IMR-90 (cell line): ENCODE data around the gene CDK14. TPM values are rescaled to one million over a fixed set of nuclear protein-coding genes. Genes with fewer than 3 reads are reported as not detected.

ENCODE experiments used
- ATAC-seq: fragments of 200-7000 bp; cut with Tn5 transposase; 2 replicates; pipeline ENCODE4 v1.9.1; 2020; ENCODE audit warnings: low read depth, mild to moderate bottlenecking, moderate library complexity
- BruUV-seq: library from RNA; stranded (reverse); fragments of 400-500 nt; replicated peaks from 2 replicates; lab custom pipeline; 2021; lab: Mats Ljungman, UMichigan
- CTCF ChIA-PET: fragments of 300-600 bp; formaldehyde crosslinking; extraction: SDS; loops from one replicate; lab custom pipeline; 2021; ENCODE audit warnings: antibody characterized with exemption; lab: Yijun Ruan, JAX
- POLR2A ChIA-PET: fragments of 300-600 bp; sonication (Branson Sonifier 250); formaldehyde crosslinking; loops from one replicate; lab custom pipeline; 2022; ENCODE audit warnings: antibody characterized with exemption; ENCODE audit not compliant: unreplicated experiment; lab: Charles Lee
- DNase-seq: peaks from one replicate; pipeline ENCODE4 v3.0.0; 2013
- H2AFZ ChIP-seq: replicated peaks from 2 replicates; pipeline ENCODE3; 2013; ENCODE audit warnings: low read length, mild to moderate bottlenecking; ENCODE audit not compliant: poor library complexity
- H2AK5ac ChIP-seq: 2 replicates; pipeline ENCODE4 v1.6.1; 2013; ENCODE audit warnings: low read depth, low read length, inconsistent platforms
- H2AK9ac ChIP-seq: replicated peaks from 2 replicates; pipeline ENCODE3; 2013; ENCODE audit warnings: mild to moderate bottlenecking, low read depth, low read length, moderate library complexity; ENCODE audit not compliant: poor library complexity
- H2BK120ac ChIP-seq: 2 replicates; pipeline ENCODE4 v1.6.1; 2013; ENCODE audit warnings: low read depth, low read length, inconsistent platforms
- H2BK15ac ChIP-seq: 3 replicates; pipeline ENCODE4 v1.6.1; 2013; ENCODE audit warnings: low read depth, low read length, inconsistent platforms
- H2BK20ac ChIP-seq: 2 replicates; pipeline ENCODE4 v1.6.1; 2013; ENCODE audit warnings: low read depth, mild to moderate bottlenecking, inconsistent platforms, low read length, moderate library complexity
- H2BK5ac ChIP-seq: 2 replicates; pipeline ENCODE4 v1.6.1; 2013; ENCODE audit warnings: mild to moderate bottlenecking, low read depth, low read length, inconsistent platforms; ENCODE audit not compliant: poor library complexity, severe bottlenecking
- H3K14ac ChIP-seq: replicated peaks from 2 replicates; pipeline ENCODE4 v1.6.1; 2013; ENCODE audit warnings: low read depth, low read length, inconsistent platforms
- H3K18ac ChIP-seq: 2 replicates; pipeline ENCODE4 v1.6.1; 2013; ENCODE audit warnings: low read depth, low read length, control low read depth
- H3K23ac ChIP-seq: 2 replicates; pipeline ENCODE4 v1.6.1; 2013; ENCODE audit warnings: low read depth, low read length, inconsistent platforms
- H3K27ac ChIP-seq: 2 replicates; pipeline ENCODE4 v1.5.1; 2013; ENCODE audit warnings: mild to moderate bottlenecking, control low read depth, low read length; ENCODE audit not compliant: insufficient read depth
- H3K27me3 ChIP-seq: 2 replicates; pipeline ENCODE4 v1.6.1; 2013; ENCODE audit warnings: low read length; ENCODE audit not compliant: control insufficient read depth, insufficient read depth
- H3K36me3 ChIP-seq: 2 replicates; pipeline ENCODE4 v1.6.1; 2013; ENCODE audit warnings: low read length, mixed read lengths; ENCODE audit not compliant: control insufficient read depth, insufficient read depth
- H3K4ac ChIP-seq: 2 replicates; pipeline ENCODE4 v1.6.1; 2013; ENCODE audit warnings: low read depth, low read length, inconsistent platforms
- H3K4me1 ChIP-seq: 2 replicates; pipeline ENCODE4 v1.6.1; 2013; ENCODE audit warnings: low read length, mixed read lengths; ENCODE audit not compliant: control insufficient read depth, insufficient read depth
- H3K4me2 ChIP-seq: 2 replicates; pipeline ENCODE4 v1.6.1; 2013; ENCODE audit warnings: low read depth, mild to moderate bottlenecking, control low read depth, low read length, moderate library complexity
- H3K4me3 ChIP-seq: 2 replicates; pipeline ENCODE4 v1.5.1; 2013; ENCODE audit warnings: low read depth, mild to moderate bottlenecking, control low read depth, low read length, moderate library complexity; ENCODE audit not compliant: insufficient read depth
- H3K56ac ChIP-seq: 2 replicates; pipeline ENCODE4 v1.6.1; 2013; ENCODE audit warnings: low read length, inconsistent platforms; ENCODE audit not compliant: insufficient read depth; ENCODE audit errors: extremely low read depth
- H3K79me1 ChIP-seq, 2 experiments: 2 replicates each; pipeline ENCODE4 v1.6.1; 2013; ENCODE audit warnings: low read length in 2 of 2, inconsistent platforms in 1 of 2, low read depth in 1 of 2
- H3K9ac ChIP-seq: 2 replicates; pipeline ENCODE4 v1.6.1; 2013; ENCODE audit warnings: low read depth, low read length, control low read depth
- H3K9me1 ChIP-seq: 2 replicates; pipeline ENCODE4 v1.6.1; 2013; ENCODE audit warnings: low read length, inconsistent platforms; ENCODE audit not compliant: insufficient read depth
- H3K9me3 ChIP-seq: 2 replicates; pipeline ENCODE4 v1.6.1; 2013; ENCODE audit warnings: low read length; ENCODE audit not compliant: control insufficient read depth, insufficient read depth
- H4K20me1 ChIP-seq: 2 replicates; pipeline ENCODE4 v1.6.1; 2013; ENCODE audit warnings: low read length, inconsistent platforms; ENCODE audit not compliant: insufficient read depth
- H4K5ac ChIP-seq: 2 replicates; pipeline ENCODE4 v1.6.1; 2013; ENCODE audit warnings: mild to moderate bottlenecking, low read depth, low read length, control low read depth
- H4K8ac ChIP-seq, 2 experiments: 2 replicates each; pipeline ENCODE4 v1.6.1; 2013; ENCODE audit warnings: low read depth in 2 of 2, low read length in 2 of 2, control low read depth in 1 of 2, inconsistent platforms in 1 of 2
- H4K91ac ChIP-seq: 2 replicates; pipeline ENCODE4 v1.6.1; 2013; ENCODE audit warnings: low read depth, low read length, inconsistent platforms; ENCODE audit not compliant: insufficient read depth
- BHLHE40 ChIP-seq: fragments of 150-350 bp; IDR thresholded peaks from 2 replicates; pipeline ENCODE4 v1.6.1; 2016; ENCODE audit warnings: mild to moderate bottlenecking, low read depth, low read length
- CEBPB ChIP-seq: IDR thresholded peaks from 2 replicates; pipeline ENCODE4 v1.6.1; 2012; ENCODE audit warnings: low read depth, low read length, improper control_type of control experiment
- CHD1 ChIP-seq: IDR thresholded peaks from 2 replicates; pipeline ENCODE4 v1.6.1; 2012; ENCODE audit warnings: low read depth, low read length, improper control_type of control experiment
- FOS ChIP-seq: fragments of 150-350 bp; IDR thresholded peaks from 2 replicates; pipeline ENCODE4 v1.6.1; 2016; ENCODE audit warnings: low read depth, low read length
- MXI1 ChIP-seq: IDR thresholded peaks from 2 replicates; pipeline ENCODE4 v1.6.1; 2012; ENCODE audit warnings: low read depth, mild to moderate bottlenecking, low read length, moderate library complexity, borderline replicate concordance
- NFE2L2 ChIP-seq: fragments of 150-350 bp; IDR thresholded peaks from 2 replicates; pipeline ENCODE4 v1.6.1; 2016; ENCODE audit warnings: low read depth, mild to moderate bottlenecking, low read length
- POLR2A ChIP-seq: IDR thresholded peaks from 2 replicates; pipeline ENCODE4 v1.6.1; 2012; ENCODE audit warnings: mild to moderate bottlenecking, low read depth, low read length
- WGBS, 2 experiments: methylation state at CpG; one replicate each; pipeline versions ENCODE4 v1.1.5 to v1.1.7; 2013; ENCODE audit warnings: missing lambda C conversion rate in 2 of 2; ENCODE audit not compliant: insufficient read length in 1 of 2; ENCODE audit errors: extremely low coverage in 2 of 2; 5-methylcytosine and 5-hydroxymethylcytosine counted together
- dilution Hi-C: fragments of 300-500 bp; cut with HindIII; formaldehyde crosslinking; loops from one replicate; pipeline ENCODE4 v1.14.3; 2018; ENCODE audit warnings: low sequenced_read_pairs; ENCODE audit not compliant: unreplicated experiment
- in situ Hi-C: fragments of 300-500 bp; cut with MboI; formaldehyde crosslinking; loops from 3 replicates; pipeline ENCODE4 v1.14.3; 2019; ENCODE audit warnings: low sequenced_read_pairs, inconsistent platforms, mixed read lengths
- intact Hi-C: fragments of 100-400 bp; cut with micrococcal nuclease; formaldehyde crosslinking; loops from 2 replicates; pipeline ENCODE4 v1.10.0; 2022
- polyA plus RNA-seq, 3 experiments: library from polyadenylated mRNA; depleted of rRNA; stranded (reverse); fragments of >200 nt; gene quantifications; 2 replicates each; pipeline ENCODE4 v1.2.3, GENCODE V29; 2012; ENCODE audit warnings: low replicate concordance in 1 of 3
- total RNA-seq: library from RNA; depleted of rRNA; stranded (reverse); fragments of >200 nt; gene quantifications from 2 replicates; pipeline ENCODE4 v1.2.3, GENCODE V29; 2012
- TF ChIP-seq, protein P1 (sequence below): fragments of 150-350 bp; IDR thresholded peaks from 2 replicates; pipeline ENCODE4 v1.6.1; 2017; ENCODE audit warnings: mild to moderate bottlenecking, antibody characterized with exemption, low read length, low read depth
- TF ChIP-seq, protein P2 (sequence below): conservative IDR thresholded peaks from 2 replicates; pipeline ENCODE4 v1.5.1; 2012; ENCODE audit warnings: mild to moderate bottlenecking, low read depth, low read length, improper control_type of control experiment
- TF ChIP-seq, protein P3 (sequence below): fragments of 150-350 bp; IDR thresholded peaks from 2 replicates; pipeline ENCODE4 v1.6.1; 2016; ENCODE audit warnings: low read depth, mild to moderate bottlenecking, low read length, moderate library complexity, borderline replicate concordance

CDK14 gene
- total and polyA plus RNA-seq, 2 of the 4 experiments (the other 2 are of a cell fraction): 10.1 to 29.6 TPM

DNA sequence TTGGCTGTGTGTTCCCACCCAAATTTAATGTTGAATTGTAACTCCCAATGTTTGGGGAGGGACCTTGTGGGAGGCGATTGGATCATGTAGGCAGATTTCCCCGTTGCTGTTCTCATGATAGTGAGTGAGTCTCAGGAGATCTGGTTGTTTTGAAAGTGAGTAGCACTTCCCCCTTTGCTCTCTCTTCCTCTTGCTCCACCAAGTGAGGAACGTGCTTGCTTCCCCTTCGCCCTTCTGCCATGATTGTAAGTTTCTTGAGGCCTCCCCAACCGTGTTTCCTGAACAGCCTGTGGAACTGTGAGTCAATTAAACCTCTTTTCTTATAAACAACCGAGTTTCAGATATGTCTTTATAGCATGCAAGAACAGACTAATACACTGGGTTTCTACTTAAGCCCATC, 176.3 kb downstream of the CDK14 start:
- H2BK15ac ChIP-seq: no peak overlapping the region
- CTCF ChIA-PET: no interaction called here
- no peak overlapping the region for H3K4me3 ChIP-seq
- POLR2A ChIA-PET: no interaction called here
- no peaks in the 10 kb centered on the region for H3K9me1 ChIP-seq
- no peak overlapping the region for H2AFZ ChIP-seq
- peaks cover 5 to 18% of the 10 kb centered on the region in 2 experiments; a peak in 3 of 4 replicates for H3K79me1 ChIP-seq
- no peak overlapping the region for H3K4me2 ChIP-seq
- H2BK5ac ChIP-seq: no peak overlapping the region
- H3K23ac ChIP-seq: no peak overlapping the region
- WGBS, 2 experiments: no CpG with 5 or more reads among the region's 6 CpGs
- H3K56ac ChIP-seq: no peak overlapping the region
- dilution Hi-C loops (no loop called here), in situ Hi-C loops (no loop called here), intact Hi-C loops (no loop called here)
- H2BK120ac ChIP-seq: no peak overlapping the region
- H2AK9ac ChIP-seq: no peak overlapping the region
- H3K27ac ChIP-seq: no peak overlapping the region
- TF ChIP-seq BHLHE40: no peak
- TF ChIP-seq MXI1: no peak
- TF ChIP-seq, protein P1, sequence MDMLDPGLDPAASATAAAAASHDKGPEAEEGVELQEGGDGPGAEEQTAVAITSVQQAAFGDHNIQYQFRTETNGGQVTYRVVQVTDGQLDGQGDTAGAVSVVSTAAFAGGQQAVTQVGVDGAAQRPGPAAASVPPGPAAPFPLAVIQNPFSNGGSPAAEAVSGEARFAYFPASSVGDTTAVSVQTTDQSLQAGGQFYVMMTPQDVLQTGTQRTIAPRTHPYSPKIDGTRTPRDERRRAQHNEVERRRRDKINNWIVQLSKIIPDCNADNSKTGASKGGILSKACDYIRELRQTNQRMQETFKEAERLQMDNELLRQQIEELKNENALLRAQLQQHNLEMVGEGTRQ: no peak
- TF ChIP-seq, protein P2, sequence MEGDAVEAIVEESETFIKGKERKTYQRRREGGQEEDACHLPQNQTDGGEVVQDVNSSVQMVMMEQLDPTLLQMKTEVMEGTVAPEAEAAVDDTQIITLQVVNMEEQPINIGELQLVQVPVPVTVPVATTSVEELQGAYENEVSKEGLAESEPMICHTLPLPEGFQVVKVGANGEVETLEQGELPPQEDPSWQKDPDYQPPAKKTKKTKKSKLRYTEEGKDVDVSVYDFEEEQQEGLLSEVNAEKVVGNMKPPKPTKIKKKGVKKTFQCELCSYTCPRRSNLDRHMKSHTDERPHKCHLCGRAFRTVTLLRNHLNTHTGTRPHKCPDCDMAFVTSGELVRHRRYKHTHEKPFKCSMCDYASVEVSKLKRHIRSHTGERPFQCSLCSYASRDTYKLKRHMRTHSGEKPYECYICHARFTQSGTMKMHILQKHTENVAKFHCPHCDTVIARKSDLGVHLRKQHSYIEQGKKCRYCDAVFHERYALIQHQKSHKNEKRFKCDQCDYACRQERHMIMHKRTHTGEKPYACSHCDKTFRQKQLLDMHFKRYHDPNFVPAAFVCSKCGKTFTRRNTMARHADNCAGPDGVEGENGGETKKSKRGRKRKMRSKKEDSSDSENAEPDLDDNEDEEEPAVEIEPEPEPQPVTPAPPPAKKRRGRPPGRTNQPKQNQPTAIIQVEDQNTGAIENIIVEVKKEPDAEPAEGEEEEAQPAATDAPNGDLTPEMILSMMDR: no peak
- TF ChIP-seq, protein P3, sequence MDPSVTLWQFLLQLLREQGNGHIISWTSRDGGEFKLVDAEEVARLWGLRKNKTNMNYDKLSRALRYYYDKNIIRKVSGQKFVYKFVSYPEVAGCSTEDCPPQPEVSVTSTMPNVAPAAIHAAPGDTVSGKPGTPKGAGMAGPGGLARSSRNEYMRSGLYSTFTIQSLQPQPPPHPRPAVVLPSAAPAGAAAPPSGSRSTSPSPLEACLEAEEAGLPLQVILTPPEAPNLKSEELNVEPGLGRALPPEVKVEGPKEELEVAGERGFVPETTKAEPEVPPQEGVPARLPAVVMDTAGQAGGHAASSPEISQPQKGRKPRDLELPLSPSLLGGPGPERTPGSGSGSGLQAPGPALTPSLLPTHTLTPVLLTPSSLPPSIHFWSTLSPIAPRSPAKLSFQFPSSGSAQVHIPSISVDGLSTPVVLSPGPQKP: no peak
- no peak for TF ChIP-seq NFE2L2
- TF ChIP-seq POLR2A: no peak
- no peak for TF ChIP-seq FOS
- TF ChIP-seq CEBPB: no peak
- TF ChIP-seq CHD1: no peak
- H3K18ac ChIP-seq: no peak overlapping the region
- DNase-seq: no peak
- no peaks in the 10 kb centered on the region for H3K27me3 ChIP-seq
- H3K9me3 ChIP-seq: peaks cover 5% of the 10 kb centered on the region
- ATAC-seq: no peak
- no peak overlapping the region for H3K4ac ChIP-seq
- no peak overlapping the region for H4K8ac ChIP-seq
- no peak overlapping the region for H2AK5ac ChIP-seq
- no peak overlapping the region for H4K91ac ChIP-seq
- no peak overlapping the region for H4K5ac ChIP-seq
- BruUV-seq: no TSS peak
- H4K20me1 ChIP-seq: no peaks in the 10 kb centered on the region
- H2BK20ac ChIP-seq: no peak overlapping the region
- no peak overlapping the region for H3K14ac ChIP-seq
- no peak overlapping the region for H3K9ac ChIP-seq
- peaks cover 3% of the 10 kb centered on the region for H3K4me1 ChIP-seq
- H3K36me3 ChIP-seq: peaks cover 5% of the 10 kb centered on the region; the same call in 1 of the 2 replicates
